ENCODE data around the gene KRT77.
"Not testable (repeated sequence)": the region's sequence is repeated elsewhere in the genome, so short reads cannot be mapped to it uniquely, and the experiment has no call there.

KRT77 gene

DNA sequence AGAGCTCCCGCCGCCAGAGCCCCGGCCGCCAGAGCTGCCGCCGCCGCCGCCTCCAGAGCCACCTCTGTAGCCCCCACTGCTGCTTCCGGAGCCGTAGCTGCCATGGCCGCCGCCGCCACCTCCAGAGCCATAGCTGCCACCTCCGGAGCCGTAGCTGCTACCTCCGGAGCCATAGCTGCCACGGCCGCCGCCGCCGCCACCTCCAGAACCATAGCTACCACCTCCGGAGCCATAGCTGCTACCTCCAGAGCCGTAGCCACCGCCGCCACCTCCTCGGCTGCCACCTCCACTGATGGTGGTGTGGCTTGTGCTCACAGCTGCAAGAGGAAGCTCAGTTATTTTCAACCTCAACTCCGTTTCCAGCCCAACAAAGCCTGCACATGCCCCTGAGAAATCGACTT, 28.0 kb downstream of the KRT77 start:
- no peak for DNase-seq (ENCODE audit: low spot score)

DNA sequence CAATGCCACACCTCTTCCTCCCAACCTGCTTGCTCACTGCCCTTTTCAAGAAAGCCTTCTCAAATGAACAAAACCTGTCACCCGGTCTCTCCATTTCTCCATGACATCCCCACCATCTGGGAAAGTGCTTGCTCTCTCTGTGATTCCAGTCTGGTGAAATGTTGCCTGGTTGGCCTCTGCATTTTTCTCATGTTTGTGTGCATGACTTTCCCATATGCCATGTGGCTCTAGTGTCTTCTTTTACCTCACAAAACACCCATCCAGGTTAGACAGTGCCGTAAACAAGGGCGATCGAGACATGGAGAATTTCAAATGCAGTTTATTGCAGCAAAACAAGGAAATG, 28.9 kb downstream of the KRT77 start:
- DNase-seq (ENCODE audit: low spot score) = no peak

DNA sequence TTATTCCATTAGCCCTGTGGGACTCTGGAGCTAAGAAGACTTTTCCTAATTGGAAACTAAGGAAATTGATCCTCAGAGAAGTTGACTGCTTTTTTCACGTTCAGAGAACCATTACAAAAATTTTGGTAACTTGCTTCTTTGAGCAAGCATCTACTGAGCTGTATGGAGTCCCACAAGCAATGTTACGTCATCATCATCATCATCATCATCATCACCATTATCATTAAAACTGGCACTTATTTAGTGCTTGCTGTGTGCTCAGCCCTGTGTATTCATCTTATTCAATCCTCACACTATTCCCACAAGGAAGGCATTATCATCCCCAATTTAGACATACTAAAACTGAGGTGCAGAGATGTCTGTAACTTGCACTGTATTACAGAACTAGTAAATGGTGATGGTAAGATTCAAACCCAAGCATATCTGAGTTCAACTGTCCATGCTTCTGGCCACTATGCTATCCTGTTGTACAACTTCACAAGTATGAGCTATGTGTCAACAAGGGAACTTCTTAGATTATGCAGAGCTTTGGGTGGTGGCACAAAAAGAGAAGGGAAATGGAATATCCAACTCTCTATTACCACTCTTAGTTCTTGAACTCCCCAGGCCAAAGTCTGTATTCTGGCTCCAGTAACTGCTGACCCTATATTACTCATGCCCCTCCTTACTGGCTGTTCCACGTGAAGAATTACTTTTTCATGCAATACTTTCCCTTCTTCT, 29.5 kb downstream of the KRT77 start:
- no peak for DNase-seq (ENCODE audit: low spot score)

DNA sequence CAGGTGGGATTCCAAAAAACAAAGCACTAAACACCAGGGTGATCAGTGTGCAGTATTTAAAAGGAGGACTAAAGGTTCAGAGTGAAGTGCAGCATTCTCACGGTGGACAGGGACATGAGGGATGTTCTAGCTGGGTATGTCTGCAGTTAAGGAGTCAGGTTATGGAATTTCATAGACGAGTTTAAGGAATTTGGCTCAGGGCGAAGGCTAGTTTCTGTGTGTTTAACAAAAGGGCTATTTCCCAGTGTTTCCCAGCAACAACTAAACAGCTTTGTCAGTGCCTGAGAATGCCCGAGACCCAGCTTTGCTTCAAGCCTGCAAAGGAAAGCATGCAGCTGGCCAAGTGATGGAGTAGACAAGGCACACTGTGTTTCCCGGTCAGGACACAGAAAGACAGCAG, 30.1 kb downstream of the KRT77 start:
- no peak for DNase-seq (ENCODE audit: low spot score)

DNA sequence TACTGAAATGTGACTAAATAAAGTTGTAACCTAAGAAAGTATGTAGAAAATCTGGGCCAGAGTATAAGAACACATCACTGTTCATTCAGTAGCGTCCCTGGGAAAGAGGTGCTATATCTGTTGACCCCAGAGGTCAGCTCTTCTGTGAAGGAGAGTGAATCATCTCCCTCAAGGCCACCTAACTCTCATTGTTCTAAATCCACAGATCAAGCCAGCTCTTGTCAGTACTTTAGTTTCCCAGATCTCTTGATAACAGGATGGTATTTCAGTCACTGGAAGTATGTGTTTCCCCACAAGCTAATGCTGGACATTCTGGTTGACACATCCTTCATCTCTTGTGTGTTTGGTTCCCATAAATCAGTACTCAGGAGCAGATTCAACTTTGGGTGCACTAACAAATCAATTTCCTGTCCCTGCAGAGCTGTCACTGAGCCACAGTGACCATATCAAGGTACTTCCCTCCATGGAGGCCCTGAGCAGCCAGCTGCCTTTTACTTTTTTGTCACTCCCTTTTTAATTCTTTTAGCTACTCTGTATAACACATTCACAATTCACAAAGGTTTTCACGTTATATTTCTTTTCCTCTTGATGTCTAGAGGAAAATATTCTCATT, 30.9 kb downstream of the KRT77 start:
- no peak for DNase-seq (ENCODE audit: low spot score)

DNA sequence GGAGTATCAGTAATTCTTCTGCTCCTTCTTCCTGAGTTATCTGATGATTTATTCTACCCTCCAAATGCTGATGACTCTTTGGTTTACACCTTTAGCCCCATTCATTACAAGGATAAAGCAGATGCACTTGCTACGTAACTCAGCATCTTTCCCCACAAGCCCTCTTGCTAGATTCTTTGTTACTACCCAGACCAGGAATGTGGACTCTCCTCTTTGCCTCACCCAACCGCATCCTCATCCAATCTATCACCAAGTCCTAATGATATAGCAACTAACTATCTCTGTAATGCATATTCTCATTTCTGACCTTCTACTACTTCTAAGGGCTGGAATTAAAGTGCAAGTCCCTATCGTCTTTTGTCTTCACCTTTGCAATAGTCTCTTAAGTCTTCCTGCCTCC, 32.4 kb downstream of the KRT77 start:
- DNase-seq (ENCODE audit: low spot score) = no peak

DNA sequence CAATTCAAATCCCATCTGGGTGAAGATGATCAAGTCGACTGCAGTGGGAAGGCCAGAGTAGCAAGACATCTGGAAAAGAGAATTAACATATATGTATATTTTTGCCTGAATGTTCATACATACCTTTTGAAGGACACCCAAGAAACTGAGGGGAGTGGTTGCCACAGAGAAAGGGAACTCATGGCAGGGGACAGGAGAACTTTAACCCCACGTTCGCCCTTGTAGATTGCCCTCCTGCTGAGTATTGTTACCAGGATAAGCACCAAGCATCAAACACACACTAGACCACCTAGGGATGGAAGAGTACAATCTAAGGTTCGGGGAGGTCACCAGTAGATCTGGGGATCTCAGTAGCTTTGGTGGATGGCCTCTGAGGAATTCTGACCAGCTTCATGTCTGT, 32.8 kb downstream of the KRT77 start:
- DNase-seq (ENCODE audit: low spot score) = no peak

DNA sequence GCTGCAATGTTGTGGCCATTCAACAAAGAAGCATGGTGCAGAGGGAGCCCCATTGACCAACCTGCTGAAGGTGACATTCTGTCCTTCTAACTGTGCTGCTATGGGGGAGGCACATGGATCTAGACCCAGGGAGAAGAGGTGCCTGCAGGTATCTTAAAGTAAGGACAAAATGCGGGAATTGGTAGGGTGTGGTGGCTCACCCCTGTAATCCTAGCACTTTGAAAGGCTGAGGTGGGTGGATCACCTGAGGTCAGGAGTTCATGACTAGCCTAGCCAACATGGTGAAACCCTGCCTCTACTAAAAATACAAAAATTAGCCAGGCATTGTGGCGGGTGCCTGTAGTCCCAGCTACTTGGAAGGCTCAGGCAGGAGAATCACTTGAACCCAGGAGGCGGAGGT, 33.4 kb downstream of the KRT77 start:
- not testable (repeated sequence) for DNase-seq (ENCODE audit: low spot score)

DNA sequence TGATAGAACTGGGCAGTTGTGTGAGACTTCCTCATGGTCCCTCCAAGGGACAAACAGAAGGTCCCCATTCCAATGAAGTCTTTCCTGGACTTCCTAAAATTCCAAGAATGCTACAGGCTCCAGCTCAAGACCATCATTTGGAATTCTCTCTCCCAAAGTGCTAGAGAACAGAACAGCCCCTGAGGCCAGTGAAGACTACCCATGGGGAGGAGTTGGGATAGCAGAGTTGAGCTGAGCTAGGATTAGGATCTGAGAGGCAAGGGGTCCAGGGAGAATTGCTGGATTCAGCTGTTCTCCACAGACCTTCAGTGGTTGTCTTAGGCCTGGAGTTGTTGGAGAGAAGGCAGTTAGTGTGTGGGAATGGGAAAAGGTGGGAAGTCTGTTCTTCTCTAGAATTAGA, 33.9 kb downstream of the KRT77 start:
- DNase-seq (ENCODE audit: low spot score) = no peak

DNA sequence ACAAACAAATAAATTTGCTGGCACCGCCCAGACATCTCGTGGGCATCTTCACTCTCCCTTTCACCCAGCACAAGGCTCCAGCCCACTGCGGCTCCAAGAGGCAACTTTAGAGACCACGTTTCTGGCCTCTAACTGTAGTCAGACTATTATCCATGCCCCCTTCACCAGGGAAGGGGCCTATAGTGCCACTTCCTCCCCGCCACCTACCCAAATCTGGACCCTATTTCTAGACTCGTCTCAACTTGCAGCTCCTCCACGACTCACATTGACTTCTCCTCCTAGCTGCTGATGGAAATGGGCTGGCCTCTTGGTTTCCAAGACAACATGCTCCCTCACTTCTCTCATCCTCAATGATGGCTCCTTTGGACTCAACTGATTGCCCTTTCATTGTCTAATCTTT, 35.4 kb downstream of the KRT77 start:
- DNase-seq (ENCODE audit: low spot score) = no peak

DNA sequence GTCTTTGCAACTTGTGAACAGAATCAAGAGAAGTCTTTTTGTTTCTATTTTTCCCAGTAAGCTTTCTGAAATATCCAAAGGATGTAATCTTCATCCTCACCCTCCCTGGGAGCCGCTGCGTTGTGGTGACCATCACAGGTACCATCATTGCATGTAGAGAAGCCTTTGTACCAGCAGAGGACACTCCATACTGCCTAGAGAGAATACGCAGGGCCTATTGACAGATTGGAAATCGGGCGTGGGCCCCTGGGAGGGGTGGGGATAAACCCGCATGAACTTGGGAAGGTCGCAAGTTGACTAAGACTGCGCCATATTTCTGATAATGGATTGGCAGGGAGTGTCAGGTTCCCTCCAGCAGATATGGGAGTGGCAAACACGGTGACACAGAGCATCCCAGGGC, 35.8 kb downstream of the KRT77 start:
- DNase-seq (ENCODE audit: low spot score) = no peak

DNA sequence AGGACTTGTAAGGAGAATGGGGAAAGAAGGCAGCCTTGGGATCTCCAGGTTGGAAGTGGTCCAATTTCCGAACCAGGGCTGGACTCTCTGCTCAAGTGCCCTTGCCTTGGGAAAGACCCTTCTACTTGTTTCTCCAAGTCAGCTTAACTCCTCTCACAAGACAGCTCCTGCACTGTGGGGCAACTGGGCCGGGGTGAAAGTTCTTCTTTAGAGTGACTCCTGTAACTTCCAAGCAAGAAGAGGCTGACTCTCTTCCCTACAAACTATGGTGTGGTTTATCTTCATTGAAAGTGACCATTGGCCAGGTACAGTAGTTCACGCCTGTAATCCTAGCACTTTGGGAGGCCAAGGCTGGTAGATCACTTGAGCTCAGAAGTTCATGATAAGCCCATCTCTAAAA, 36.9 kb downstream of the KRT77 start:
- DNase-seq (ENCODE audit: low spot score) = no peak

DNA sequence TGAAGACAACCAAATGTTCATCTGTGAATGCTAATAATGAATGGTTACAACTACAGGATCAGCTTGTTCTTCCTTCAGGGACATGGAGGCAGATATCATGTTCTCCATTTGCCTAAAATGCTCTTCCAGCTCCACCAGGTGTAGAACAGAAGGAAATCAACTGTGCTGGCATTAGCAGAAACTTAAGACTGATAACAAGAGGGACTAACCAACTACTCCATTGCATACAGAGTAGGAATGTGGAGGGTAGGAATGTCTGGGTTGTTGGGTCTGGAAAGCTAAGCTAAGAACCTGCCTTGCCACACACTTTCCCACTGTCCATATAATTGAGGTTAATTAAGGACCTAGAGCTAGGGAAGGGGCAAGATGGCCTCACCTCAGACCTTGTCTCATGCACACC, 39.9 kb downstream of the KRT77 start:
- no peak for DNase-seq (ENCODE audit: low spot score)

DNA sequence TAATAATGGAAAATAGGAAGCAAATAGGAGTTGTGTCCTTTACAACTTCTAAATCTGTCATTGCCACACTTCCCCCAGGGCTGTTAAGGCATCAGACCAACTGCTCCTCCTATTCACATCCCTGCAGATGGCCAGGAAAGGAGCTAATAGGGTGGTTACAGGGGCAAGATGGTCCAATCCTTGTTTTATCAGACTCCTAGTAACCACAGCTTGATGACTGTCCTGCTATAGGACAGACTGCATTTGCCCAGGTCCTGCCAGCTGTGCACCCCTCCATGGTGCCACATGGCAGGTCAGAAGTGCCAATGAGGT, 40.5 kb downstream of the KRT77 start:
- DNase-seq (ENCODE audit: low spot score) = no peak

DNA sequence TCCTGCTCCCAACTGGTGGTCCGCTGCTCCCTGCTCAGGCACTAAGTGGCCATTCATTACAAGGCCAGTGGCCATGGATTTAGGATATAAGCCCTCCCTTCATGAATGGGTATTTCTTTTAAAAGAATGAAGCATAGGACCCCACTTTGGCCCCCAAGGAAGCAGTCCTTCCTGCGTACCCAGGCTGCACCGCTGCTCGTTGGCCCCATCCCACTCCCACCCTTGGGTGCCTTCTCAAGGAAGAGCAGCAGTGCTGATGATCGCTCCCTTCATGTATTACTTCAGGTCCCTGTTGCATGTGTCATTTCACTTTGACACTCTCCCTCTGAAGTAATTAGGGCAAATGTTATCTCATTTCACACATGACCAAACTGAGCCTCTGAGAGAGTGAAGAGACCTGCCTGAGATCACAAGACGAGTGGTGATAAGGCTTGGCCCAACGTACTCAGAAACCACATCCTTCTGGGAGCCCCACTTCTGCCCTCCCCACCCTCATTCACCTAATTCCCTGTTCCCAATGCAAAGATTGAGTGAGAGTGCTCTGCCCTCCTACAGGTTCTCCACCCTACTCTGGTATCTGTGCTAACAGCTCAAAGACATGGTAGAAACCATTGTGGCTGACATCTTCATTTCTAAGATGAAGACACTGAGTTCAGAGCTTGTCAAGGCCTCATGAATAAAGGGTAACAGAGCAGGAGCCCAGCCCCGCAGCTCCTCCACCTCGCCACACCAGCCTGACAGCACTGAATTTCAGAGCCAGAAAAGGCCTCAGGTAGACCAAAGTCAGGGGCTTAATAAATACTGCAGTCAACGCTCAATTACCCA, 41.0 kb downstream of the KRT77 start:
- DNase-seq (ENCODE audit: low spot score) = no peak

DNA sequence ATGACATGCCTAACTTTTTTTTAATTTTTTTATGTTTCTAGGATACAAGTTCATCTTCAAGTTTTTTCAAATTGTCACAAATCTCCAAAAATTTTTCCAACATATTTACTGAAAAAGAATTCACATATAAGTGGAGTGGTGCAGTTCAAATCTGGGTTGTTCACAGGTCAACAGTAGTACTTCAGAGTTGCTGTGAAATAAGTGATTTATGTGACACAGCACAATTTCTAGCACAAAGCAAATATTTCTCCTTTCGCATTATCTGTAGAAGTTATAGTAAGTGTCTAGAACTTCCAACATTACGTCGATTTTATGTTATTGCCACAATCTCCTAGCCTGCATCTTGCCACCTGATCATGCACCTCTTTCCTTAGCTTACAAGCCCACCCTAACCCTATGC, 41.7 kb downstream of the KRT77 start:
- DNase-seq (ENCODE audit: low spot score) = no peak

DNA sequence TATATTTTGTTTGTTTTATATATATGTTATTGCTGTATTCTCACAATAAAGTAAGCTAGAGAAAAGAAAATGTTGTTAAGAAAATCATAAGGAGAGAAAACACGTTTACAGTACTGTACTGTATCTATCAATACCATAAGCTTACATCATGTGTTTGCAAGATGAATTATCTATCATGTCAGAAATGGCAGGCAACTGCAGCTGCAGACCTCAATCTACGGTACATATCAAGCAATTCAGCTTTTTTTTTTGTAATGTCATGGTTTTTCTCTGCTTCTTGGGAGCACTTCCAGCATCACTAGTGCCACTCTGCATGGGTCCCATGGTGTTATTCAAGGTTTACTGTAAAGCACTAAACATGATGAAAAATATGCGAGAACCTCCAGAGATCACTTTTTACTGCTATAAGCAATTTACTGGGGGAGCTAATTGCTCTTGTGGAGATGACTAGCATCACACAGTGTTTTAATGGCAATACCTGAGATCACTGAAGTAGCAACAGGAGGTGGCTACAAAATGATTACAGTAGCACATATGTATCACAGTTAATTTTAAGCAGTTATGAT, 42.3 kb downstream of the KRT77 start:
- no peak for DNase-seq (ENCODE audit: low spot score)

DNA sequence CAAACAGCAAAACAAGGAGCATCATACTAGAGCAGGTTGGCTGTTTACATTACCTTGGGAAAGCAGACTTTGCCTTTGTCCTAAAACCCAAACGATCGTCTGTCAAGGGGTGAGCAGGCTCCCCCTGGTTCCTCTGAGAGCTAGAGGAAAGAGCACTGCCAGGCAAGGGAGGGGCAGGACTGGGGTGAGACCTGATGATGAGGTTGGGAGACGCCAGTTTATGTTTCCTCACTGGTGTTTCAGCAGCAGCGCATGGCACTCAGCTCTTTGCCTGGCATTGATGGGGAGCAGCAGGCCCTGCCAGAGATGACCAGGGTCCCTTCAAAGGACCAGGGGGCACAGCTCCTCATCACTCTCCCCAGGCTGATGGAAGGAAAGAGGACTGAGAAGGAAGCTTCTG, 43.4 kb downstream of the KRT77 start:
- no peak for DNase-seq (ENCODE audit: low spot score)

DNA sequence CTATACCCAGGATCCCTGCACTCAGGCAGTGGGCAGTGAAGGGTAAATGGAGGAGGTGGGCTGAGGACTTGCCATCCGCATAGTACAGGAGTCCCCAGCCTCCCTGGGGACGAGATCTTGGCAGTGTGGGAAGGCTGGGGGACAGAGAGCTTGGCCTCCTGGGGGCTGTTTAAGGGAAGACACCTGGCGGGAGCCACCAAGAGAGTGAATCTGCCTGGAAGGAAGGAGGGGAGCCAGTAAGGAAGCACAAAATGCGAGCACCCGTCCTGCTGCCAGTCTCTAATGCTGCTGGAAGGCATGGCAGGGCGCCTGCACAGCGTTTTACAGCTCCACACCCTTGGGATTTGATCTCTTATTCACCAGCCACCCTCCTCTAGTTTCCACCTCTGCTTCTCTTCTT, 43.9 kb downstream of the KRT77 start:
- DNase-seq (ENCODE audit: low spot score) = no peak

DNA sequence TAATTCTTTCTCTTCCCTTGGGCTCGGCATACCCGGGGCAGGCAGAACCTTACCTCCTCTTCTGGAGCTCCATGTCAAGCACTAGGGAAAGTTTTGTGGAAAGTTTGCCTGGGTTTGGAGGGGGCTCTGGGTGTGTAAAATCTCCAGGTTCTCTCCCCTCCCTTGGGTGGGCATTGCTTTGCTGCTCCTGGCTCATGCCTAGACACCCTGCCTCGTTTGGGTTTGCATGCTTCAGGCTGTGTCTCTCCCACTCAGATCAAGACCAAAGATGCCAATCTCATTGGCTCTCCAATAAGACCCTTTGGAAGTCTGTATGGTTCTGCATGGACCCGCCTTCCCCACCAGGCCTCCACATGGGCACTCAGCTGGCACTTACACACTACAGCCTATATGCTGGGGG, 45.1 kb downstream of the KRT77 start:
- no peak for DNase-seq (ENCODE audit: low spot score)

DNA sequence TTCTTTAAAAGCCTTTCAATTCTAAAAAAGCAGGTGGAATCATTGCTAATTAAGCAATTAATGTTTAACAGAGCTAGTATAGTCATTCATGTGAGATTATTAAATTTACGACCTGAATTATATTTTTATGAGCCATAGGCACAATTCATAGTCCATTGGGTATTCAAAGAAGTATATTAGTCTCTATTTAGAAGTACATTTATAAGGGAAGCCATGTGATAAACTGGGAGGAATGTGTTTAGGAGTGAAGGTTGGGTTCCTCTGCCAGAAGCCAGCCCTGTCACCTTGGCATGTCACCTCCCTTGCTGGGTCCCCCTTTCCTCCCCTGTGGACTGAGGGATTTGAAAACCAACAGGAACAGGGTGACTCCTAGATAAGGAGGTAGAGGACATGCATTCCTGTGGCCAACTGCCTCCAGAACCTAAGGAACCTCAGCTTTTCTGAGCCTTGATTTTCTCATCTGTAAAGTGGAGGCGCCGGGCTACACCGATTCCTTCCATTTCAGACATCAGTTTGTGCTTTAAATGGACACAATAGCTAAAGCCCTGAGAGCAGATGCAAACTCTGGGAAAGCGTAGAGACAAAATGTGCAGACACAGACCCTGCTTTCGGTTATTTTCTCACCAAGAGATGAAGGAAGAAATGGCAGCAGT, 45.9 kb downstream of the KRT77 start:
- no peak for DNase-seq (ENCODE audit: low spot score)

DNA sequence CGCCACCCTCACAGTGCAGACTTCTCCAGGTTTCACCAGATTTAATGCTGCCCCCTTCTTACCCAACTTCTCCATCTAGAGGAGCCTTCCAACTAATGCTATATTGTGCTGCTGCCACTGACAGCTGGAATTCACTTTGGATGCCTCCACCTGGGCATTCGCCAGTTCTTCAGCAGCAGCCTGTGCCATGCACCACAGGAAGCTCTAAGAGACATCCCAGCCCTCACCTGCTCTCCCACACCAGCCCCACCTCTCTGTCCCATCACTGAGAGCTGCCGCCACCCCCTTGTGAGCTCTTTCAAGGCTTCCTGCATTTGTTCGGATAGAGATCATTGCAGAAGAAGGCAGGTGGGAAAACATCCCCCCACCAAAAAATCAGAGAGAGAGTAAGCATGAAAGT, 46.7 kb downstream of the KRT77 start:
- DNase-seq (ENCODE audit: low spot score) = no peak

DNA sequence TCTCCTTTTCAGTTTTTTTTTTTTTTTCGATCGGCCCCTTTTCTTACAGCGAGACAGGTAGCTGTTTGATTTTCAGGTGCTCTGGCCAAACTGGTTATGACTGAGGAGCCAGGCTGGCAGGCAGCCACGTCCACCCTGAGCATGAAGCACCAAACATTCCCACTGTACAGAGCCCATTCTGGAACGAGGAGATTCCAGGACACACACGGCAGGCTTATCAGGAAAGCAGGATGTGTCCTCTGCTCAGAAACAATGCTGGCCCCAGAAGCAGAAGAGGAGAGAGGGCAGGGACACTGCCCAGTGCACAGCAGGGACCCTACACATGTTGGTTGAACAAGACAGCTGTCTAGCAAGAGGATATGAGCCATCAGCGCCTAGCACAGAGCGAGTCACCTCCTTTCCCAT, 47.6 kb downstream of the KRT77 start:
- no peak for DNase-seq (ENCODE audit: low spot score)
